GM06990 (cell line): ENCODE results near the gene GRM7.

Experiments used
- DNase-seq: peaks from one replicate; pipeline ENCODE4 v3.0.0-alpha.2; 2011; ENCODE audit not compliant: insufficient read length; ENCODE audit errors: extremely low read depth
- H3K27me3 ChIP-seq: replicated peaks from 2 replicates; pipeline ENCODE4 v1.6.0; 2011; ENCODE audit warnings: low read length; ENCODE audit not compliant: control insufficient read depth, insufficient read depth
- H3K36me3 ChIP-seq: 2 replicates; pipeline ENCODE4 v1.5.1; 2011; ENCODE audit warnings: low read length; ENCODE audit not compliant: control insufficient read depth, insufficient read depth
- H3K4me3 ChIP-seq: replicated peaks from 2 replicates; pipeline ENCODE4 v1.5.1; 2011; ENCODE audit warnings: low read depth, mild to moderate bottlenecking, control low read depth, low read length
- CTCF ChIP-seq: IDR thresholded peaks from 2 replicates; pipeline ENCODE4 v1.5.1; 2011; ENCODE audit warnings: low read length, control low read depth, mild to moderate bottlenecking, inconsistent platforms; ENCODE audit not compliant: insufficient read depth, poor library complexity, severe bottlenecking

GRM7 gene

GRCh38 chr3:7288133-7288532 lies 427.2 kb downstream of the GRM7 start:
- Histone ChIP-seq H3K4me3 (no peak overlapping the region), H3K36me3 (no peaks in the 10 kb centered on the region), H3K27me3 (no peaks in the 10 kb centered on the region)
- no peak for TF ChIP-seq CTCF
- DNase-seq: no peak

- TF ChIP-seq CTCF: no peak
- no peaks in the 10 kb centered on the region for H3K27me3 ChIP-seq
- DNase-seq: no peak
- no peaks in the 10 kb centered on the region for H3K36me3 ChIP-seq
- H3K4me3 ChIP-seq: no peak overlapping the region
These were observed 428.2 kb downstream of the GRM7 start for GRCh38 chr3:7289121-7289520.

GRCh38 chr3:7290077-7290825 lies 429.3 kb downstream of the GRM7 start:
- no peak for DNase-seq

GRCh38 chr3:7292362-7292761 lies 431.4 kb downstream of the GRM7 start:
- Histone ChIP-seq H3K4me3 (no peak overlapping the region), H3K36me3 (no peaks in the 10 kb centered on the region)
- DNase-seq: no peak

More at GRCh38 chr3:7290077-7290825, 429.3 kb downstream of the GRM7 start:
- Histone ChIP-seq H3K36me3 (no peaks in the 10 kb centered on the region), H3K4me3 (no peak overlapping the region), H3K27me3 (no peaks in the 10 kb centered on the region)
- TF ChIP-seq CTCF: no peak

GRCh38 chr3:7293286-7293685 lies 432.4 kb downstream of the GRM7 start:
- no peak overlapping the region for H3K4me3 ChIP-seq
- no peaks in the 10 kb centered on the region for H3K36me3 ChIP-seq
- DNase-seq: no peak
- no peaks in the 10 kb centered on the region for H3K27me3 ChIP-seq
- no peak for TF ChIP-seq CTCF

More at GRCh38 chr3:7292362-7292761, 431.4 kb downstream of the GRM7 start:
- no peaks in the 10 kb centered on the region for H3K27me3 ChIP-seq
- no peak for TF ChIP-seq CTCF

GRCh38 chr3:7305561-7305960 lies 444.6 kb downstream of the GRM7 start:
- Histone ChIP-seq H3K27me3 (no peaks in the 10 kb centered on the region), H3K4me3 (no peak overlapping the region), H3K36me3 (no peaks in the 10 kb centered on the region)
- no peak for TF ChIP-seq CTCF
- no peak for DNase-seq
